ENCODE measurements around the gene TAS2R40.
A peak's percentile ranks its signal among the peaks of the same experiment; 100 is the strongest.

The TAS2R40 gene

DNA sequence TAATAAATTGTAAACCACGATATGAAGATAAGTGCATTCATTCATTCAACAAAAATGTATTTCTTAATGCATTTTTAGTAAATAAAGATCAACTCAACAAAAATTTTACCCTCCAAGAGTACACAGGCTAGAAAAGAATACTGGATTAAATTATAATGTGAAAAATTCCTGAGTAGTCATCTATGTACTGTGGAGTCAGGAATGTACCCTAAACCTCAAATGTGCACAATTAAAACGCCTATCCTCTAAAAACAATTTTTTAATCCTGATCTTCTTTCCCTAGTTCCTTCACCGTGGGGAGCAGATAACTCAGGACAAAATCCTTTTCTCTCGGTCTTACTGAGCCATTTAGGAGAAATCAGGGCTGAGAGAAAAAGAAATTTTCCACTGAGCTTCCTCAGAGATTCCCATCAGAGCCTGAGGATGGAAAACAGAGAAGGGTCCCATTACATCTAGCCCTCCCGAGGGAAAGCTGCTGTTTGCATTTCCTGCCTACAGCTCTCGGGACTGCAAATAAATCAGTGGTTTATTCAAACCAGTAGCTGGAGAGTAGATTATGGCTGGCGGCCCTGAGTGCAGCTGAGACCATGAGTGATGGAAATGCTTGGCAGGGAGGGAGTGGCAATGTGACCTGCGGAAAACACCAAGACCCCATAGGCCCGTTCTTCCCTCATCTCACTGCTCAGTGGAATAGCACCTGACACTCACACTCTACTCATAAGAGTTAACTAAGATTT, 7.4 kb downstream of the TAS2R40 start:
- peak; percentile 75 for ATAC-seq
- TF ChIP-seq TCF4 (CRISPR knock-in tag; IDR thresholded peaks at IDR 0.05; ENCODE audit: borderline replicate concordance) (no peak), ZNF565 (CRISPR knock-in tag; conservative IDR thresholded peaks at IDR 0.05; ENCODE audit: low read depth) (no peak), ZFP3 (CRISPR knock-in tag; IDR thresholded peaks at IDR 0.05) (no peak), PATZ1 (CRISPR knock-in tag; IDR thresholded peaks at IDR 0.05; ENCODE audit: borderline replicate concordance) (no peak), ESRRG (CRISPR knock-in tag; IDR thresholded peaks at IDR 0.05) (no peak), RARB (CRISPR knock-in tag; IDR thresholded peaks at IDR 0.05) (no peak), ZC3H10 (CRISPR knock-in tag; IDR thresholded peaks at IDR 0.05) (no peak), CSDC2 (CRISPR knock-in tag; IDR thresholded peaks at IDR 0.05) (no peak), SNAI2 (CRISPR knock-in tag; IDR thresholded peaks at IDR 0.05) (no peak), ZFP30 (CRISPR knock-in tag; IDR thresholded peaks at IDR 0.05) (no peak)
- TF ChIP-seq, protein P1, sequence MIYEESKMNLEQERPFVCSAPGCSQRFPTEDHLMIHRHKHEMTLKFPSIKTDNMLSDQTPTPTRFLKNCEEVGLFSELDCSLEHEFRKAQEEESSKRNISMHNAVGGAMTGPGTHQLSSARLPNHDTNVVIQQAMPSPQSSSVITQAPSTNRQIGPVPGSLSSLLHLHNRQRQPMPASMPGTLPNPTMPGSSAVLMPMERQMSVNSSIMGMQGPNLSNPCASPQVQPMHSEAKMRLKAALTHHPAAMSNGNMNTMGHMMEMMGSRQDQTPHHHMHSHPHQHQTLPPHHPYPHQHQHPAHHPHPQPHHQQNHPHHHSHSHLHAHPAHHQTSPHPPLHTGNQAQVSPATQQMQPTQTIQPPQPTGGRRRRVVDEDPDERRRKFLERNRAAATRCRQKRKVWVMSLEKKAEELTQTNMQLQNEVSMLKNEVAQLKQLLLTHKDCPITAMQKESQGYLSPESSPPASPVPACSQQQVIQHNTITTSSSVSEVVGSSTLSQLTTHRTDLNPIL (CRISPR knock-in tag; IDR thresholded peaks at IDR 0.05; ENCODE audit: low read depth) = no peak

GRCh38 chr7:143230602-143231457, 9.0 kb downstream of the TAS2R40 start:
- no peak for ATAC-seq
- TF ChIP-seq TSHZ2 (CRISPR knock-in tag; IDR thresholded peaks at IDR 0.05) (no peak), ISL1 (CRISPR knock-in tag; IDR thresholded peaks at IDR 0.05) (no peak), ZNF8 (CRISPR knock-in tag; IDR thresholded peaks at IDR 0.05) (no peak), ESRRG (CRISPR knock-in tag; IDR thresholded peaks at IDR 0.05) (no peak), RARB (CRISPR knock-in tag; IDR thresholded peaks at IDR 0.05) (no peak), BACH2 (CRISPR knock-in tag; IDR thresholded peaks at IDR 0.05; ENCODE audit: borderline replicate concordance) (no peak), POU6F1 (CRISPR knock-in tag; IDR thresholded peaks at IDR 0.05; ENCODE audit: borderline replicate concordance, low read depth) (no peak), ZFP3 (CRISPR knock-in tag; IDR thresholded peaks at IDR 0.05) (no peak), TOX (CRISPR knock-in tag; IDR thresholded peaks at IDR 0.05; ENCODE audit: borderline replicate concordance) (no peak), GLIS3 (CRISPR knock-in tag; IDR thresholded peaks at IDR 0.05) (no peak)
- TF ChIP-seq, protein P2, sequence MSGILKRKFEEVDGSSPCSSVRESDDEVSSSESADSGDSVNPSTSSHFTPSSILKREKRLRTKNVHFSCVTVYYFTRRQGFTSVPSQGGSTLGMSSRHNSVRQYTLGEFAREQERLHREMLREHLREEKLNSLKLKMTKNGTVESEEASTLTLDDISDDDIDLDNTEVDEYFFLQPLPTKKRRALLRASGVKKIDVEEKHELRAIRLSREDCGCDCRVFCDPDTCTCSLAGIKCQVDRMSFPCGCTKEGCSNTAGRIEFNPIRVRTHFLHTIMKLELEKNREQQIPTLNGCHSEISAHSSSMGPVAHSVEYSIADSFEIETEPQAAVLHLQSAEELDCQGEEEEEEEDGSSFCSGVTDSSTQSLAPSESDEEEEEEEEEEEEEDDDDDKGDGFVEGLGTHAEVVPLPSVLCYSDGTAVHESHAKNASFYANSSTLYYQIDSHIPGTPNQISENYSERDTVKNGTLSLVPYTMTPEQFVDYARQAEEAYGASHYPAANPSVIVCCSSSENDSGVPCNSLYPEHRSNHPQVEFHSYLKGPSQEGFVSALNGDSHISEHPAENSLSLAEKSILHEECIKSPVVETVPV (CRISPR knock-in tag; IDR thresholded peaks at IDR 0.05) = no peak
- TF ChIP-seq, protein P1 (CRISPR knock-in tag; IDR thresholded peaks at IDR 0.05; ENCODE audit: low read depth) = no peak
